ENCODE results near the gene SETD7. TPM values are rescaled to one million over a fixed set of nuclear protein-coding genes. Genes with fewer than 3 reads are reported as not detected.

SETD7 gene
- total and polyA plus RNA-seq, 2 of the 8 experiments (the other 6 are each of a cell fraction or from before 2014, with no cell fraction given) = 1.5 to 4.6 TPM

DNA sequence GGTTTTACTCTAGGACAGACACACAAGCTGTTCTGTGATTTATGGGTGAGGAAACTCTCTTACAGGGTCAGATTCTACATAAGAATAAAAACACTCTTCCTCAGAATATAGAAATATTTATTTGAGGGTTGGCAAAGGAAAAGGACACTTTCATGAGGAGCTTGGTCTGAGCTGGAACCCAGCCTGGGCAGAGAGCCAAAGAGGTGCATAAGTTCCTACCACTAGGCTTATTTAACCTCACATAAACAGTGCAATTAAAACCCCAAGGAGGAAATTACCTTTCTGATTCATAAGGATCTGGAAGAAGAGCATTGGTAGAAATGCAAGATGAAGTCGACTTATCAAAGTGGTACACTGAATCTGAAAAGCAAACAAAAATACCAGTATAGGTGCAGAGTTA, 32.9 kb downstream of the SETD7 start:
- WGBS, 2 experiments (ENCODE audit: extremely low coverage in 1 of 2, insufficient coverage in 1 of 2, insufficient read length in 1 of 2, insufficient replicate concordance in 2 of 2, low coverage in 1 of 2, low lambda C conversion rate in 2 of 2, missing lambda C conversion rate in 1 of 2) = 82% methylated on average over 1 of the region's 1 CpG; no CpG with 5 or more reads in 1 of the 2 experiments
- no peak overlapping the region for H3K4ac ChIP-seq (replicated peaks; ENCODE audit: insufficient read length, low read depth, low read length)
- H2BK5ac ChIP-seq (ENCODE audit: low read depth, low read length) = no peak overlapping the region
- CTCF ChIA-PET (ENCODE audit: partially characterized antibody) = interaction anchor here (0.7 to 4.4 kb wide), 21 partner anchors 8 to 105 kb away, joined by 3 to 40 read pairs (median 4); no protein-coding TSS in a partner anchor
- H4K20me1 ChIP-seq (replicated peaks in 1 of 2; ENCODE audit: control insufficient read depth in 1 of 2, insufficient read depth in 2 of 2, low read length in 2 of 2) = no peaks in the 10 kb centered on the region
- no peak overlapping the region for H3K23ac ChIP-seq (ENCODE audit: insufficient read length)
- H3K36me3 ChIP-seq (ENCODE audit: control insufficient read depth in 2 of 4, insufficient read depth in 4 of 4, low read length in 3 of 4) = no peaks in the 10 kb centered on the region
- H2BK120ac ChIP-seq (replicated peaks; ENCODE audit: low read depth, low read length) = no peak overlapping the region
- no peaks in the 10 kb centered on the region for H3K79me2 ChIP-seq (ENCODE audit: control insufficient read depth in 1 of 2, insufficient read depth in 2 of 2, low read length in 2 of 2)
- H4K8ac ChIP-seq (ENCODE audit: extremely low read depth, insufficient read depth, low read length) = no peak overlapping the region
- H4K5ac ChIP-seq (ENCODE audit: insufficient read length, low read depth, low read length) = no peak overlapping the region
- no peaks in the 10 kb centered on the region for H3K23me2 ChIP-seq (ENCODE audit: low read depth, low read length)
- POLR2A ChIA-PET (ENCODE audit: partially characterized antibody) = interaction anchor here (0.9 to 1.1 kb wide), 2 partner anchors 18 to 221 kb away, joined by 4 to 5 read pairs; partner anchors contain the start of gene NDUFC1
- DNase-seq (ENCODE audit: low read depth in 1 of 2, low spot score in 2 of 2) (no peak), FAIRE-seq (no peak)
- H3K27ac ChIP-seq (ENCODE audit: low read depth, low read length) = no peak overlapping the region
- no peaks in the 10 kb centered on the region for H3K79me1 ChIP-seq (ENCODE audit: low read depth, low read length)
- no peak overlapping the region for H3K14ac ChIP-seq (ENCODE audit: insufficient read length)
- H2BK20ac ChIP-seq (ENCODE audit: low read length) = no peak overlapping the region
- H3K27me3 ChIP-seq (replicated peaks in 1 of 4; ENCODE audit: control insufficient read depth in 3 of 4, extremely low read depth in 1 of 4, insufficient read depth in 3 of 4, low read length in 3 of 4) = no peaks in the 10 kb centered on the region
- H2BK12ac ChIP-seq (ENCODE audit: low read depth, low read length) = no peak overlapping the region
- no peak overlapping the region for H3K18ac ChIP-seq (ENCODE audit: extremely low read depth, low read length)
- H3K4me1 ChIP-seq (replicated peaks in 1 of 4; ENCODE audit: control insufficient read depth in 3 of 4, insufficient read depth in 4 of 4, low read length in 3 of 4) = no peaks in the 10 kb centered on the region
- no peak overlapping the region for H3K56ac ChIP-seq (replicated peaks; ENCODE audit: insufficient read length, low read depth, low read length)
- H4K91ac ChIP-seq (replicated peaks; ENCODE audit: insufficient read length, low read length) = no peak overlapping the region
- no peak overlapping the region for H3K4me3 ChIP-seq (ENCODE audit: extremely low read depth in 1 of 4, insufficient read depth in 2 of 4, low read depth in 3 of 4, low read length in 4 of 4)
- H2AFZ ChIP-seq (ENCODE audit: low read length) = no peak overlapping the region
- no peaks in the 10 kb centered on the region for H3K9me3 ChIP-seq (ENCODE audit: insufficient read depth in 2 of 2, low read depth in 1 of 2, low read length in 1 of 2)
- H2BK15ac ChIP-seq (ENCODE audit: low read length) = no peak overlapping the region
- no peak overlapping the region for H2AK5ac ChIP-seq (ENCODE audit: low read depth, low read length)
- H3K4me2 ChIP-seq (ENCODE audit: insufficient read depth in 1 of 2, low read depth in 2 of 2, low read length in 2 of 2) = no peak overlapping the region
- H3K9ac ChIP-seq (replicated peaks in 1 of 4; ENCODE audit: extremely low read depth in 1 of 4, low read depth in 3 of 4, low read length in 3 of 4) = no peak overlapping the region
- no peak for TF ChIP-seq SUZ12 (IDR thresholded peaks at IDR 0.05; ENCODE audit: low read length)
- TF ChIP-seq RBBP5 (IDR thresholded peaks at IDR 0.05; ENCODE audit: borderline replicate concordance, low read depth, low read length) = no peak
- TF ChIP-seq SIRT6 (IDR thresholded peaks at IDR 0.05; ENCODE audit: low read length) = no peak
- TF ChIP-seq EP300 (IDR thresholded peaks at IDR 0.05; ENCODE audit: borderline replicate concordance in 1 of 2, low read depth in 2 of 2, low read length in 2 of 2) = no peak
- TF ChIP-seq, protein P1, sequence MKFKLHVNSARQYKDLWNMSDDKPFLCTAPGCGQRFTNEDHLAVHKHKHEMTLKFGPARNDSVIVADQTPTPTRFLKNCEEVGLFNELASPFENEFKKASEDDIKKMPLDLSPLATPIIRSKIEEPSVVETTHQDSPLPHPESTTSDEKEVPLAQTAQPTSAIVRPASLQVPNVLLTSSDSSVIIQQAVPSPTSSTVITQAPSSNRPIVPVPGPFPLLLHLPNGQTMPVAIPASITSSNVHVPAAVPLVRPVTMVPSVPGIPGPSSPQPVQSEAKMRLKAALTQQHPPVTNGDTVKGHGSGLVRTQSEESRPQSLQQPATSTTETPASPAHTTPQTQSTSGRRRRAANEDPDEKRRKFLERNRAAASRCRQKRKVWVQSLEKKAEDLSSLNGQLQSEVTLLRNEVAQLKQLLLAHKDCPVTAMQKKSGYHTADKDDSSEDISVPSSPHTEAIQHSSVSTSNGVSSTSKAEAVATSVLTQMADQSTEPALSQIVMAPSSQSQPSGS (IDR thresholded peaks at IDR 0.05; ENCODE audit: low read length) = no peak
- no peak for TF ChIP-seq EGR1 (IDR thresholded peaks at IDR 0.05; ENCODE audit: borderline replicate concordance, low read depth, low read length)
- no peak for TF ChIP-seq SP1 (IDR thresholded peaks at IDR 0.05; ENCODE audit: low read depth, low read length)
- TF ChIP-seq RFX5 (IDR thresholded peaks at IDR 0.05; ENCODE audit: borderline replicate concordance, low read depth, low read length) = no peak
- TF ChIP-seq CTBP2 (IDR thresholded peaks at IDR 0.05; ENCODE audit: borderline replicate concordance, insufficient read depth, insufficient read length, low read length) = no peak
- TF ChIP-seq POLR2A (IDR thresholded peaks at IDR 0.05; ENCODE audit: control extremely low read depth in 1 of 2, low read depth in 2 of 2, low read length in 2 of 2) = no peak
- TF ChIP-seq POU5F1 (IDR thresholded peaks at IDR 0.05; ENCODE audit: low read depth, low read length) = no peak
- TF ChIP-seq CHD1 (IDR thresholded peaks at IDR 0.05; ENCODE audit: low read depth, low read length) = no peak
- TF ChIP-seq BCL11A (IDR thresholded peaks at IDR 0.05; ENCODE audit: low read depth in 2 of 2, low read length in 2 of 2) = no peak

All from H1 (cell line).